Measurements from ENCODE around the gene POLR3A. TPM values are rescaled to one million over a fixed set of nuclear protein-coding genes. Genes with fewer than 3 reads are reported as not detected.

POLR3A gene
- total RNA-seq, 1 donor from 2014 or later, result 13.7 TPM

DNA sequence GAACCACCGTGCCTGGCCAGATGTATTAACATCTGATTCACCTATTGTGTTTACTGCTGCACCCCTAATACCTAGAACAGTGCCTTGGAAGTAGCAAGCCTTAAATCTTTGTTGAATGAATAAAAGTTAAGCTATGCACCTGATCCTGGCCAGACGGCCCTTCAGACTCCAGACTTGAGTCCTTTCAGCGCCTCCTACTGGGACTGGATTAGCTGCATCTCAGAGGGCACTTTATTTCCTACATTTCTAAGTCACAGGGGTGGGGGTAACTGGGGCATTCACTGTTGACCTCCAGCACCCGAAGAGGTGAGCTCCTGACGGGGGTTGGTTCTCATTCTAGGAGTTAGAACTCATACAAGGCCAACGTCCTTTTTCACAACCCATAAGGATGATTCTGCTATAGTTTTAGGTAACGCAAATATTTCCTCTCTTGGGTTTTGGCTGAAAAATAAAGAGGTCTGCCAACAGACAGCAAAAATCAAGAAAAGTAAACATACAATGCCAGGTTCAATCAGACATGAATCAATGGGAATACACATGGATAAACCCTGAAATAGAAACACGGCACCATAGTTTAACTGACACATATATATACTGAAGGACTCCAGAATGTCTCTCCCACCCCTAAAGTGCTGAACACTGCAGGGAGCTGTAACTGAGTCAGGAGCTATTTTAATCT is 54.8 kb downstream of the POLR3A start:
- H3K27ac ChIP-seq, result no peak overlapping the region
- ATAC-seq, result peak; percentile 37
- intact Hi-C loops (cut with DNase I), result no loop called here

GRCh38 chr10:77973276-77973675 is 56.0 kb downstream of the POLR3A start:
- intact Hi-C loops (cut with DNase I), result no loop called here
- no peak for DNase-seq
- H3K4me3 ChIP-seq, result no peak overlapping the region
- peaks cover 12% of the 10 kb centered on the region for H3K4me1 ChIP-seq
- peaks cover 25% of the 10 kb centered on the region for H3K36me3 ChIP-seq
- H3K9me3 ChIP-seq, result no peaks in the 10 kb centered on the region
- no peak overlapping the region for H3K27ac ChIP-seq
- H3K27me3 ChIP-seq, result no peaks in the 10 kb centered on the region
- ATAC-seq, result no peak
- TF ChIP-seq, protein P1, sequence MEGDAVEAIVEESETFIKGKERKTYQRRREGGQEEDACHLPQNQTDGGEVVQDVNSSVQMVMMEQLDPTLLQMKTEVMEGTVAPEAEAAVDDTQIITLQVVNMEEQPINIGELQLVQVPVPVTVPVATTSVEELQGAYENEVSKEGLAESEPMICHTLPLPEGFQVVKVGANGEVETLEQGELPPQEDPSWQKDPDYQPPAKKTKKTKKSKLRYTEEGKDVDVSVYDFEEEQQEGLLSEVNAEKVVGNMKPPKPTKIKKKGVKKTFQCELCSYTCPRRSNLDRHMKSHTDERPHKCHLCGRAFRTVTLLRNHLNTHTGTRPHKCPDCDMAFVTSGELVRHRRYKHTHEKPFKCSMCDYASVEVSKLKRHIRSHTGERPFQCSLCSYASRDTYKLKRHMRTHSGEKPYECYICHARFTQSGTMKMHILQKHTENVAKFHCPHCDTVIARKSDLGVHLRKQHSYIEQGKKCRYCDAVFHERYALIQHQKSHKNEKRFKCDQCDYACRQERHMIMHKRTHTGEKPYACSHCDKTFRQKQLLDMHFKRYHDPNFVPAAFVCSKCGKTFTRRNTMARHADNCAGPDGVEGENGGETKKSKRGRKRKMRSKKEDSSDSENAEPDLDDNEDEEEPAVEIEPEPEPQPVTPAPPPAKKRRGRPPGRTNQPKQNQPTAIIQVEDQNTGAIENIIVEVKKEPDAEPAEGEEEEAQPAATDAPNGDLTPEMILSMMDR (IDR thresholded peaks at IDR 0.05), result no peak

More for the DNA sequence above, 54.8 kb downstream of the POLR3A start:
- TF ChIP-seq, protein P1 (IDR thresholded peaks at IDR 0.05), result peak; percentile 23
- Histone ChIP-seq H3K4me3 (no peak overlapping the region), H3K9me3 (no peaks in the 10 kb centered on the region), H3K4me1 (peaks cover 12% of the 10 kb centered on the region), H3K36me3 (peaks cover 37% of the 10 kb centered on the region), H3K27me3 (no peaks in the 10 kb centered on the region)
- no peak for DNase-seq

DNA sequence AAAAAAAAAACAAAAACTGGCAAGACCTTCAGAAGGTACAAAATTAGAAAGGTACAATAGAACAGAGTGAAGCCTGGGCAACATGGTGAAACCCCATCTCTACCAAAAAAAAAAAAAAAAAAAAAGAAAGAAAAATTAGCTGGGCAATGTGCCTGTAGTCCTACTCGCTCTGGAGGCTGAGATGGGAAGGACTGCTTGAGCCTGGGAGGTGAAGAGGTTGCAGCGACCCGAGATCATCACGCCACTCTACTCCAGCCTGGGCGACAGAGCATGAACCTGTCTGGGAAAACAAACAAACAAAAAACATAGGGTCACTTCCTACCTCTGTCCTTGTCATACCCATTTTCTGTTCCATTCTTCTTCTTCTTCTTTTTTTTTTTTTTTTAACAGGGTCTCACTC is 57.2 kb downstream of the POLR3A start:
- ATAC-seq, result no peak
- DNase-seq, result no peak
- Histone ChIP-seq H3K4me1 (peaks cover 12% of the 10 kb centered on the region), H3K27ac (peak overlapping the region; percentile 8), H3K27me3 (no peaks in the 10 kb centered on the region), H3K36me3 (peaks cover 14% of the 10 kb centered on the region), H3K9me3 (no peaks in the 10 kb centered on the region), H3K4me3 (no peak overlapping the region)
- intact Hi-C loops (cut with DNase I), result no loop called here
- TF ChIP-seq, protein P1 (IDR thresholded peaks at IDR 0.05), result no peak

DNA sequence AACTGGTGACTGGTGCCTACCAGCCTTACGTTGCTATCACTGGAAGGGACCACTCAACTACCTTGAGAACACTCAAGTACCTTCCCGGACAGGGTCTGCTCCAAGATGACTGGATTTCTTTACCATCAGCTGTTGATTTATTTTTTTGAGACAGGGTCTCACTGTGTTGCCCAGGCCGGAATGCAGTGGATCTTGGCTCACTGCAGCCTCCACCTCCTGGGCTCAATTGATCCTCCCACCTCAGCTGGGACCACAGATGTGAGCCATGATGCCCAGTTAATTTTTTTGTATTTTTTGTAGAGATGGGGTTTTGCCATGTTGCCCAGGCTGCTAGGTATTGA is 57.5 kb downstream of the POLR3A start:
- TF ChIP-seq, protein P1 (IDR thresholded peaks at IDR 0.05), result no peak
- H3K27me3 ChIP-seq, result no peaks in the 10 kb centered on the region
- no peak overlapping the region for H3K4me3 ChIP-seq
- H3K36me3 ChIP-seq, result peaks cover 10% of the 10 kb centered on the region
- H3K27ac ChIP-seq, result peak overlapping the region; percentile 8
- DNase-seq (no peak), ATAC-seq (no peak)
- no peaks in the 10 kb centered on the region for H3K9me3 ChIP-seq
- peaks cover 12% of the 10 kb centered on the region for H3K4me1 ChIP-seq
- intact Hi-C loops (cut with DNase I), result no loop called here

GRCh38 chr10:77970869-77971803 is 58.2 kb downstream of the POLR3A start:
- Histone ChIP-seq H3K27ac (peak overlapping the region; percentile 8), H3K9me3 (no peaks in the 10 kb centered on the region), H3K27me3 (no peaks in the 10 kb centered on the region), H3K4me3 (no peak overlapping the region), H3K4me1 (peaks cover 12% of the 10 kb centered on the region), H3K36me3 (peaks cover 8% of the 10 kb centered on the region)
- ATAC-seq (peak; percentile 74), DNase-seq (no peak)
- TF ChIP-seq, protein P1 (IDR thresholded peaks at IDR 0.05), result no peak
- intact Hi-C loops (cut with DNase I), result no loop called here
